Thymus (tissue), 11 donors: ENCODE measurements around the gene CCNYL1. TPM values are rescaled to one million over a fixed set of nuclear protein-coding genes. Genes with fewer than 3 reads are reported as not detected.
"Not testable (repeated sequence)": the region's sequence is repeated elsewhere in the genome, so short reads cannot be mapped to it uniquely, and the experiment has no call there.

ENCODE experiments used
- DNase-seq, 9 donors: peaks; one replicate each; pipeline ENCODE4 v3.0.0-alpha.2; 2013; ENCODE audit warnings: low spot score in 9 of 9, low read depth in 6 of 9, missing footprints in 1 of 9
- H3K27ac ChIP-seq, 2 donors: one replicate each; pipeline ENCODE4 v1.5.1; 2013; ENCODE audit warnings: control low read depth in 1 of 2, low read depth in 1 of 2, low read length in 1 of 2, mild to moderate bottlenecking in 1 of 2, moderate library complexity in 1 of 2
- H3K27me3 ChIP-seq, 2 donors: one replicate each; pipeline ENCODE4 v1.5.1; 2013; ENCODE audit warnings: low read length in 1 of 2; ENCODE audit not compliant: control insufficient read depth in 2 of 2, insufficient read depth in 1 of 2
- H3K36me3 ChIP-seq, 2 donors: one replicate each; pipeline ENCODE4 v1.5.1; 2013; ENCODE audit warnings: low read length in 1 of 2, mild to moderate bottlenecking in 1 of 2, moderate library complexity in 1 of 2; ENCODE audit not compliant: control insufficient read depth in 2 of 2, insufficient read depth in 2 of 2
- H3K4me1 ChIP-seq, 2 donors: one replicate each; pipeline ENCODE4 v1.5.1; 2013; ENCODE audit warnings: low read length in 2 of 2; ENCODE audit not compliant: control insufficient read depth in 2 of 2, insufficient read depth in 2 of 2
- H3K4me3 ChIP-seq, 2 donors: one replicate each; pipeline ENCODE4 v1.5.1; 2013; ENCODE audit warnings: low read length in 2 of 2, control low read depth in 1 of 2, mild to moderate bottlenecking in 1 of 2
- H3K9me3 ChIP-seq, 2 donors: one replicate each; pipeline ENCODE4 v1.5.1; 2013; ENCODE audit warnings: low read length in 1 of 2, mild to moderate bottlenecking in 1 of 2; ENCODE audit not compliant: control insufficient read depth in 2 of 2, insufficient read depth in 1 of 2
- WGBS: extraction: QIAGEN DNeasy Blood & Tissue Kit; methylation state at CpG from one replicate; pipeline ENCODE4 v1.1.7; 2013; 5-methylcytosine and 5-hydroxymethylcytosine counted together
- polyA plus RNA-seq: library from polyadenylated mRNA; stranded (reverse); fragments of 200-250 nt; gene quantifications from one replicate; pipeline ENCODE4 v1.2.3, GENCODE V29; 2013
- total RNA-seq: library from RNA; stranded (reverse); fragments of 120-200 nt; gene quantifications from one replicate; pipeline ENCODE4 v1.2.4, GENCODE V29; 2013
- donor health status: healthy.

CCNYL1 gene
- total and polyA plus RNA-seq, 2 donors, result 6.7 to 10.5 TPM

DNA sequence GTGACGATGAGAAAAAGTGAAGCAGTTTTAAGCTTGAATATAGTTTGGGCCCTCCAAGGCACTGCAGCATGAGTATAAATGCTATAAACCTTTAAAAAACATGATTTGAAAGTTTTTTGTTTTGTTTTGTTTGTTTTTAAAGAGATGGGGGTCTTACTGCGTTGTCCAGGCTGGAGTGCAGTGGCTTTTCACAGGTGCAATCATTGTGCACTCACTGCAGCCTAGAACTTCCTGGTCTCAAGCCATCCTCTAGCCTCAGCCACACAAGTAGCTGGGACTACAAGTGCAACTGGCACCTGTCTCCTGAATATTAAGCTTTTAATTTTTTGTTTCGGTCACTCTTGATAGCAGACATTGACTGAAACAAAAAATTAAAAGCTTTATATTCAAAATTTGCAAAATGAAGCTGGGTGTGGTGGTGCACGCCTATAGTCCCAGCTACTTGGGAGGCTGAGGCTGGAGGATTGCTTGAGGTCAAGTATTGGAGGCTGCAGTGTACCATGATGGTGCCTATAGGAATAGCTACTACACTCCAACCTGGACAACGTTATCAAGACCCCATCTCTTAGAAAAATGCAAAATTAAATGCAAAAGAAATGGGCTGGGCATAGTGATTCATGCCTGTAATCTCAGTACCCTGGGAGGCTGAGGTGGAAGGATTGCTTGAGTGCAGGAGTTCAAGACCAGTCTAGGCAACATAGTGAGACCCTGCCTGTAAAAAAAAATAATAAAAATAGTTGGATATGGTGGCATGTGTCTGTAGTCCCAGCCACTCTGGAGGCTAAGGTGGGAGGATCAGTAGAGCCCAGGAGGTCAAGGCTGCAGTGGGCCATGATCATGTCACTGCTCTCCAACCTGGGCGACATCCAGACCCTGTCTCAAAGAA, 43.3 kb downstream of the CCNYL1 start:
- Histone ChIP-seq H3K4me1 (no peaks in the 10 kb centered on the region), H3K36me3 (peaks cover 0 to 4% of the 10 kb centered on the region in 2 donors), H3K27ac (no peak overlapping the region), H3K4me3 (no peak overlapping the region), H3K9me3 (no peaks in the 10 kb centered on the region), H3K27me3 (no peaks in the 10 kb centered on the region)
- 98% methylated on average over 6 of the region's 6 CpGs for WGBS
- no peak for DNase-seq

- H3K36me3 ChIP-seq, result no peaks in the 10 kb centered on the region
- no peaks in the 10 kb centered on the region for H3K4me1 ChIP-seq
Observed at GRCh38 chr2:207758025-207758424, 46.6 kb downstream of the CCNYL1 start.

DNA sequence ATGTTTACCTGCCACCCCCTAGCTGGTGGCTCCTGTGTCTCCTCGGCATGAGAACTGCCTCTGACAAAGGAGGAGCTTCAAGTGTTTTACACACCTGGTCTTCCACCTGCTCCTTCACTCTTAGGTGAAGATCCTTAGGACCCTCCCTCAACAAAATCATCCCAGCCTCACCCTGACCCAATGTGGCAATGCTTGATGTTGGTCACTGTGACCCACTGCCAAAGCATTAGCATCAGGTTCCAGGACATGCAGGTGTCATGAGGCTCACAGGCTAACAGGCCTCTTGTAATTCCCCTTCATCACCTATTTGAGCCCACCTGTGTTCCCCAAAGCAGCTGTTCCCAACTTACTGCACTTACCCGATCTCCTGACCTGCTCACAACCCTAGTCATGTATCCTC, 48.5 kb downstream of the CCNYL1 start:
- no peaks in the 10 kb centered on the region for H3K36me3 ChIP-seq
- H3K4me1 ChIP-seq, result no peaks in the 10 kb centered on the region
- H3K27ac ChIP-seq, result no peak overlapping the region

More at GRCh38 chr2:207758025-207758424, 46.6 kb downstream of the CCNYL1 start:
- H3K27ac ChIP-seq, result no peak overlapping the region
- no peak for DNase-seq
- no peaks in the 10 kb centered on the region for H3K9me3 ChIP-seq
- no peaks in the 10 kb centered on the region for H3K27me3 ChIP-seq
- no peak overlapping the region for H3K4me3 ChIP-seq

GRCh38 chr2:207760453-207760852, 49.0 kb downstream of the CCNYL1 start:
- Histone ChIP-seq H3K4me3 (no peak overlapping the region), H3K36me3 (no peaks in the 10 kb centered on the region), H3K27me3 (peaks cover 0 to 4% of the 10 kb centered on the region in 2 donors), H3K9me3 (no peaks in the 10 kb centered on the region), H3K4me1 (no peaks in the 10 kb centered on the region), H3K27ac (no peak overlapping the region)
- no peak for DNase-seq
- 98% methylated on average over 2 of the region's 2 CpGs for WGBS

More for the DNA sequence above, 48.5 kb downstream of the CCNYL1 start:
- H3K4me3 ChIP-seq, result no peak overlapping the region
- no peaks in the 10 kb centered on the region for H3K27me3 ChIP-seq
- H3K9me3 ChIP-seq, result no peaks in the 10 kb centered on the region
- no peak for DNase-seq
- WGBS, result 94% methylated on average over 2 of the region's 2 CpGs

DNA sequence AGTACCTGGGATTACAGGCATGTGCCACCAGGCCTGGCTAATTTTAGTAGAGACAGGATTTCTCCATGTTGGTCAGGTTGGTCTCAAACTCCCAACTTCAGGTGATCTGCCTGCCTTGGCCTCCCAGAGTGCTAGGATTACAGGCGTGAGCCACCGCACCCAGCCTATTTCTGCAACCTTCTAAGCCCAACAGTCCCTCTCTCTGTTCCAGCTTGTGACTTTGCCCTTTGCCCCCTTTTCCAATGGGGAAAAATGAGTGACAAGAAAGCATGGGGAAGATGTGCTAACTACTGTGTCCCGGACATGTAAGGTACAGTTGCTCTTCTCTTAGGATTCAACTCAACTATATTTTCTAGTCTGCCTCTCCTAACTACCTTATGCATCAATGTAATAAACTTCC, 50.0 kb downstream of the CCNYL1 start:
- peaks cover 4 to 12% of the 10 kb centered on the region in 2 donors for H3K27me3 ChIP-seq
- H3K4me3 ChIP-seq, DNase-seq, H3K9me3 ChIP-seq, H3K36me3 ChIP-seq, H3K27ac ChIP-seq, H3K4me1 ChIP-seq: not testable (repeated sequence)
- 100% methylated on average over 3 of the region's 3 CpGs for WGBS

DNA sequence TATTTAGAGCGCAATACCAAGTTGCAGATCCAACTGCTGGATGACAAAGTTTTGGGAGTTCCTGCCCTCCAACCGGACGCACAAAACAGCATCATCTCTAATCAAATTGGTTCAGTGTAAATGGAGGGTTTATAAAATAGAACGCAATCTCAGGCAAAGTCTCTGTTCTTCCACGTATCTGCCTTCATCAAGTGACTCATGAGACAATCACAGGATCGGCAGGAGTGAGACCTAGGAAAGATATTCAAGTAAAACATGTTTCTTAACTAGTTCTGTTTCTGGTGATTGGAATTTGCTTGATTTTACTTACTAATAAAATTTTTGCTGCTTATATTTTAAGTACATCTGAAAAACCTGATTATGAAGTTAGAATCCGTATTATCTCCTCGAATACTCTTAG, 50.7 kb downstream of the CCNYL1 start:
- DNase-seq, result no peak
- H3K4me3 ChIP-seq, result no peak overlapping the region
- WGBS, result 91% methylated on average over 8 of the region's 8 CpGs
- peaks cover 5 to 7% of the 10 kb centered on the region in 2 donors for H3K4me1 ChIP-seq
- H3K27me3 ChIP-seq, result peaks cover 11 to 19% of the 10 kb centered on the region in 2 donors
- H3K36me3 ChIP-seq, result no peaks in the 10 kb centered on the region
- H3K9me3 ChIP-seq, result no peaks in the 10 kb centered on the region
- H3K27ac ChIP-seq, result no peak overlapping the region

DNA sequence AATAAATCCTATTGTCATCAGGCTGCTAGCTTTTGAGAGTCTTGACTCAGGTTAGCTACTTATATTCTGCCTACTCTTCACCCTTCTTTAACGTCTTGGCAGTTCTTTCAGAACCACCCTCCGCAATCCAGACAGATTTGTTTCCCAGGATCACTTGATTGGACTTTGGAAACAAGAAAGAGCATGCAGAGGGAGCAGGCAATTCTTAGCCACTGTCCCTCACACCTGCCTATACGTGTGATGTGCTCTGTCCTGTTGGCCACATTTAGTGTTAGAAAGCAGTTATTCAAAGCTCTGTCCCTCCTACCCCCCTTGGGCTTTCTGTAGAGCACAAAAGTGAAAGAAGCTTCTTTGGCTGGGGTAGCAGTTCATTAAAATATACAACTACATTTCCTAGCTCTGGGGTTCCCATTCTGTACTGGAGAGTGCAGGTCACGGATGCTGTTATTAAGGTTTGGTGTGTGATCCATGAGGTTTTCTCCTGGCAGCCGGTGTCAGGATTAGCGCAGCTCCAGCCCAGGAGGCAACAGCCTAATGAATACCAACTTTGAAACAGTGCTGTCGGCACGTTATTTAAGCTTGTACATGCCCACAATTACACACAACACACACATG, 52.0 kb downstream of the CCNYL1 start:
- H3K27ac ChIP-seq, result no peak overlapping the region
- 97% methylated on average over 8 of the region's 8 CpGs for WGBS
- no peak overlapping the region for H3K4me3 ChIP-seq
- no peak for DNase-seq
- H3K36me3 ChIP-seq, result no peaks in the 10 kb centered on the region
- H3K4me1 ChIP-seq, result peaks cover 12 to 17% of the 10 kb centered on the region in 2 donors
- H3K9me3 ChIP-seq, result no peaks in the 10 kb centered on the region
- H3K27me3 ChIP-seq, result peaks cover 24 to 32% of the 10 kb centered on the region in 2 donors

GRCh38 chr2:207764096-207764630, 52.7 kb downstream of the CCNYL1 start:
- peaks cover 32 to 40% of the 10 kb centered on the region in 2 donors for H3K27me3 ChIP-seq
- no peak overlapping the region for H3K27ac ChIP-seq
- H3K4me3 ChIP-seq, result no peak overlapping the region
- no peak for DNase-seq
- WGBS, result 98% methylated on average over 1 of the region's 1 CpG
- peaks cover 17 to 24% of the 10 kb centered on the region in 2 donors for H3K4me1 ChIP-seq
- peaks cover 0 to 2% of the 10 kb centered on the region in 2 donors for H3K9me3 ChIP-seq
- no peaks in the 10 kb centered on the region for H3K36me3 ChIP-seq

GRCh38 chr2:207765547-207765946, 54.1 kb downstream of the CCNYL1 start:
- H3K27ac ChIP-seq, result no peak overlapping the region
- H3K4me3 ChIP-seq, result no peak overlapping the region
- peaks cover 39 to 53% of the 10 kb centered on the region in 2 donors for H3K27me3 ChIP-seq
- H3K9me3 ChIP-seq, result peaks cover 0 to 4% of the 10 kb centered on the region in 2 donors
- H3K4me1 ChIP-seq, result peaks cover 17 to 32% of the 10 kb centered on the region in 2 donors
- no peak for DNase-seq
- no peaks in the 10 kb centered on the region for H3K36me3 ChIP-seq
- 93% methylated on average over 2 of the region's 2 CpGs for WGBS
